Esophagus muscularis mucosa (tissue), 4 donors: ENCODE results near the gene NPTX1.

Source experiments
- EP300 ChIP-seq: sonication (generic); formaldehyde crosslinking; IDR thresholded peaks from one replicate; pipeline ENCODE4 v1.6.1; 2017; ENCODE audit warnings: antibody characterized with exemption
- POLR2A ChIP-seq: fragments of 450-650 bp; IDR thresholded peaks from one replicate; pipeline ENCODE4 v1.6.1; 2017; ENCODE audit warnings: antibody characterized with exemption, moderate library complexity, mild to moderate bottlenecking, low read depth
- POLR2AphosphoS5 ChIP-seq, 2 donors: sonication (generic); formaldehyde crosslinking; IDR thresholded peaks; one replicate each; pipeline ENCODE4 v1.6.1; 2017; ENCODE audit warnings: antibody characterized with exemption in 2 of 2
- TF ChIP-seq, protein P1 (sequence below), 3 experiments: fragments of 200-600 bp in 2 of 3; fragments of 450-650 bp in 1 of 3; sonication (generic) in 2 of 3; IDR thresholded peaks; one replicate each; pipeline ENCODE4 v1.5.1; 2017 to 2019; ENCODE audit warnings: antibody characterized with exemption in 3 of 3, mild to moderate bottlenecking in 2 of 3, moderate library complexity in 1 of 3

DNA sequence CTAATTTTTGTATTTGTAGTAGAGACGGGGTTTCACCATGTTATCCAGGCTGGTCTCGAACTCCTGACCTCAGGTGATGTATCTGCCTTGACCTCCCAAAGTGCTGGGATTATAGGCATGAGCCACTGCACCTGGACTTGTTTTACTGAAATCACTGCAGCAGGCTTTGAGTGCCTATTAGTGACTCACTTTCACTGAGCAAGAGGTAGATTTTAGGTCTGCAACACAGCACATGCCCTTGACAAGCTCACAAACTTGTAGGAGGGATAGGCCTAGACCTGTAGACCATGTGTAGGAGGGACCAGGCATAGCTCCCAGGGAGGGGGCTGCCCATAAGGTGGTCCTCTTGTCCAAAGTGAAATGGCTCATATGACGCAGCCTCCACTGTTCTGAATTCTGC, 41.2 kb upstream of the NPTX1 start:
- TF ChIP-seq POLR2AphosphoS5 (IDR thresholded peaks at IDR 0.05): no peak
- TF ChIP-seq, protein P1, sequence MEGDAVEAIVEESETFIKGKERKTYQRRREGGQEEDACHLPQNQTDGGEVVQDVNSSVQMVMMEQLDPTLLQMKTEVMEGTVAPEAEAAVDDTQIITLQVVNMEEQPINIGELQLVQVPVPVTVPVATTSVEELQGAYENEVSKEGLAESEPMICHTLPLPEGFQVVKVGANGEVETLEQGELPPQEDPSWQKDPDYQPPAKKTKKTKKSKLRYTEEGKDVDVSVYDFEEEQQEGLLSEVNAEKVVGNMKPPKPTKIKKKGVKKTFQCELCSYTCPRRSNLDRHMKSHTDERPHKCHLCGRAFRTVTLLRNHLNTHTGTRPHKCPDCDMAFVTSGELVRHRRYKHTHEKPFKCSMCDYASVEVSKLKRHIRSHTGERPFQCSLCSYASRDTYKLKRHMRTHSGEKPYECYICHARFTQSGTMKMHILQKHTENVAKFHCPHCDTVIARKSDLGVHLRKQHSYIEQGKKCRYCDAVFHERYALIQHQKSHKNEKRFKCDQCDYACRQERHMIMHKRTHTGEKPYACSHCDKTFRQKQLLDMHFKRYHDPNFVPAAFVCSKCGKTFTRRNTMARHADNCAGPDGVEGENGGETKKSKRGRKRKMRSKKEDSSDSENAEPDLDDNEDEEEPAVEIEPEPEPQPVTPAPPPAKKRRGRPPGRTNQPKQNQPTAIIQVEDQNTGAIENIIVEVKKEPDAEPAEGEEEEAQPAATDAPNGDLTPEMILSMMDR (IDR thresholded peaks at IDR 0.05): no peak
- TF ChIP-seq POLR2A: no peak
- TF ChIP-seq EP300: no peak
